Measurements from ENCODE around the gene PLP2.
A peak's percentile ranks its signal among the peaks of the same experiment; 100 is the strongest.

PLP2 gene

DNA sequence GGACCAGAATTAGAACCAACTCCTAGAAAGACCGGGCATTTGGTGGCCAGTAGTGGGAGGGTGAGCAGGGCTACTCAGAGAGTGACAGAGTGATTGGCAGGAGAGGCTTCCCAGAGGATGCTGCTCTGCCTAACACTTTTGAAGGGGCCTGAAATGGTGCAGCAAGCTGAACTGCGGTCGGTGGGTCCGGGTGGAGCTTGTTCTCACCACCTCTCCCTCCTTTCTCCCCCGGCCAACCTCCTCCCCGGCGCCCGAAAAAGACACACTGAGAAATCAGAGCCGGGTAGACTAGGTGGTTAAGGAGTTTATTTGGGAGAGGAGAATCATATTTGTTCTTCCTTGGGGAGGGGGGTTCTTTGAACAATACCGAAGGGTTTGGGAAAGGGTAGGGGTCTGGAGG is 15.8 kb downstream of the PLP2 start:
- DNase-seq = no peak

DNA sequence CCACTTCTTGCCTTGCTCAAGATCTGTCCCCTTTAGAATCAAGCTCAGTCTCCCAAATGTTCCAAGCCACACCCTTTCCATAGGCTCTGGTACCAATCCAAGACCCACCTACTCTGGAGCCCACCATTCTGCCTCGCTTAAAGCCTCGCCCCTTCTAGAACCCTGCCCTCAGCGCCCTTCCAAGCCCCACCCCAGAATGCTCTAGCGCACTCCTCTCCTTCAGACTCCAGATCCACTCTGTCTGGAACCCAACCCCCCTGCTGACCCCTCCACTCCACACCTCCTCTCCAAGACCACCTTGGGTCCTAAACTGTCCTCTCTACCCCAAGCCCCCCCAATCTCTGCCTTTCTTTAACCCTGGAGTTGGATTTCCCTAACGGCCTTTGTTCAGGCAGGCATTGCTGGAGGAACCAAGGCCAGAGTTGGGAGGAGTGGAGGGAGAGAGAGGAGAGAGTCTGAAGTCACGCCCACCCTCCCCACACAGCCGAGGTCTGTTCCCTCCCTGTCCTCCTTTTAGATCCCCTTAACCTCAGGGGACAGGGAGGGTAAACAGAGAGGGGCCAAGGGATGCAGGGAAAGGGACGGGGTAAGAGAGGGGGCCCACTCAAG is 16.9 kb downstream of the PLP2 start:
- DNase-seq = no peak

DNA sequence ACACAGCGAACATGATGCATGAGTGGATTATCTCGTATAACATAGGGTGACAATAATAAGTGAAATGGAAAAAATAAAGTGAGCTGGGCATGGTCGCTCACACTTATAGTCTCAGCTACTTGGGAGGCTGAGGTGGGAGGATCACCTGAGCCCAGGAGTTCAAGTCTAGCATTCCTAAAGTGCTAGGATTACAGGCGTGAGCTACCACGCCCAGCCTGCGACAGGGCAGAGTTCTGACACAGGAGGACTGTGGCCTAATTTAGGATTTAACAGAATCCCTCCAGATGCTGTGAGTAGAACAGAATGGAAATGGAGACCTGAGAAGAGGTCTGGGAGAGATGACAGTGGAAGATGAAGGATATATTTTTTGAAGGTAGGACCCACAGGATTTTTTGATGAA is 17.9 kb downstream of the PLP2 start:
- no peak for DNase-seq

DNA sequence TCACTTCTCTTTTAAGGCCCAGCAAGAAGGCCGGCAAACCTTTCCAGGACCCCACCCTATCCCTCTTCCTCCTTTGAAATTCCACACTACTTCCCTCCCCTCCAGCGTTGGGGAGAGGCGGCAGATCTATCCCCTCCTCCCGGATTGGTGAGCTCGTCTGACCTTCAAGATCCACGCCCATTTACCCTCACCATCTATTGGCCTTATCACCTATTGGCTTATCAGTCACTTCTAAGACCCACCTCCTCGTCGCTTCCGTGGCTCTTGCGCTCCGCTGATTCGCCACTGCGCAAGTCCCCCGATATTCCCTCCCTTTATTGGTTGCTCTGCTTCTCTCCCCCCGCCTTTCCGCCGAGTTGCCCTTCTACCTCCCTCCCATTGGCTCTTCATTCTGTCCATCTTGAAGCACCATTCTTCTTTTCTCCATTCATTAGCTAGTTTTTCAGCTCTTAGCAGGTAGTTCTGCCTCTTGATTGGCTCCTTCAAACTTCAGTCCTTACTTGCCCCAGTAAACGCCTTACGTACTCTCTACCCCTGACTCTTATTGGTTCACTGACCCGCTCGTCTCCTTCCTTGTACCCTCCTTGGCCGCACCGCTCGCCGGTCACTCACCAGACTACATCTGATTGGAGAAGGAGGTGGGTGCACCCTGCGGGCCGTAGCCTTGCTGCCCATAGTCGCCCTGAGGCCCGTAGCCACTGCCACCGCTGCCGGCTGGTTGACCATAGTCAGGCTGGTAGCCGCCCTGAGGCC is 19.3 kb downstream of the PLP2 start:
- no peak for DNase-seq

DNA sequence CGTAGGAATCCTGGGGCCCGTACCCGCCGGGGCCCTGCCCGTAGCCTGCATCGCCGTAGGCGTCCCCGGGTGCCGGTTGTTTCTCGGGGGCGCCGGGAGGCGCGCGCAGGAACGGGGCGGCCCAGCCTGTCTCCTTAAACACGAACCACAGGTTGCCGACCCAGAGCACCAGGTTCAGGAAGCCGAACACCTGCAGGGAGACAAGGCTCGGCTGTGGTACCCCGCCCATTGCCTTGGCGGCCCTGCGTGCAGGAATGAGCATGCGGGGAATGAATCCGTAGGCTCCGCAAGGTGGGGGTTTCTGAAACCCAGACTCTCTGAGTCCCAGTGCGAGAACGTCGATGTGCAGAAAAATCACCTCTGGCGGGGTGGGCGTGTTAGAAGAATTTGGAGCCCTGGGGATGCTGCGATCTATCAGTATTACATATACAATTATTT is 19.9 kb downstream of the PLP2 start:
- DNase-seq = no peak

DNA sequence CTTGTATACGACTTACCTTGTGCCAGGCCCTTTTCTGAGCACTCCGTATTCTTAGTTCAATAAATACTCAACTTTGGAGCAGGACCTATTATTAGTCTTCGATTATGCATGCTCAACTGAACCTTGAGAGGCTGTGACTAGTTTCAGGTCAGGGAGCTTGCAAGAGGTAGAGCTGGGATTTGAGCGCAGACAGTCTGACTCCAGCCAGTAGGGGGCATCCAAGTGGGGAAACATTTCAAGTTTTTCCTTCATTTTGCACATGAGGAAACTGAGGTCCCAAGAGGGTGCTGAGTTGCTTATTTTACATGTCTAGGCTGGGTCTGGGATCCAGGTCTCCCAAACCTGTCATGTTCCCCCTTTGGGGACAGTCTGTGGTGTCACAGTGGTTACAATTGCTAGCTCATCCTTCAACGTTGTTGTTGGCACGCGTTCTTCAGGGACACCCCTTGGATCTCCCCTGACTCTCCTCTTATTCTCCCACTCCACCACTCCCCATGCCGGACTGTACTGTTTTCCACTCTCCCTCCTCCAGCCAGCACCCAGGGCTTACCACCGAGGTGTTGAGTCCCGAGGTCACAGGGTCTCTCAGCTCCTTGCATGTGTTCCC is 21.1 kb downstream of the PLP2 start:
- no peak for DNase-seq

DNA sequence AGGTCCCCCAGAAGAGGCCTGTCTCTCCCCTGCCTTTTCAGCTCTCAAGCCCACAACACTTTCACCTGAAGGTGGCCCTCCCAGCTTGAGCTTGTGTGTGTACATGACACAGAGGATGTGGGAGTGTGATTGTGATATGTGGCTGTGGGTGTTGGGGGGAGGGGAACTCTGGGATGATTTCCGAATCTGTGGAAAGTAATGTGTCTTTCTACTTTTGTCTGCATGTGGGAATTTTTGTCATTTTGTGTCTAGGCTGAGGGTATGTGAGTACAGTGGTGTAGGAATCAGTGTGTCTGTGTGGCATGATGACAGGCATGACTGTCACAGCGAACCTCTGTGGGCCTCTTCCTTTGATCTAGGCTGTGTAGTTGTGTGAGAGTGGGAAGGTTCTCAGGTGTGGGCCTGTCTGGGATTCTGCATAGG is 21.9 kb downstream of the PLP2 start:
- no peak for DNase-seq

DNA sequence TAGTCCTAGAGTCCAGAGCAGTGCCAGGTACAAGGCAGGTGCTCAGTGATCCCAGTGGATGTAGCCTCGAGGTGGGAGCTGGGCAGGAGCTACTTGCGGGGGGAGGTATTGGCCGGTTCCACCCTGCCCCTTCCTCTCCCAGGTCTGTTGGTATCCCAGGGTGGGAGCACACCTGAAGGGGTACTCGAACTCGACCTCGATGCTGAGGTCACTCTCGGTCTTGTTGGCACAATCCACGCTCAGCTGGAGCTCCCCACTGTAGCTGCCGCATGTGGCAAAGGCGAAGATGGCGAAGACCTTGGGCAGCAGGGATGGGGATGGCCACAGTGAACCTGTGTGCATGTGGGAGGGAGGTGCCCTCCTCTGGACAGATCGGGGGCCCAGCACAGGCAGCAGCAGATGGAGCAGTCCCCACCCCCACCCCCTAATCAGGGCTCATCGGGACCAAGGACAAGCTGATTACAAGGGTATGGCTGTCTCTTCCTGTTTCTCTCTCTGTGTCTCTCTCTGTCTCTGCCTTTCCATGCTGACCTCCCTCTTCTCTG is 25.9 kb downstream of the PLP2 start:
- no peak for DNase-seq

DNA sequence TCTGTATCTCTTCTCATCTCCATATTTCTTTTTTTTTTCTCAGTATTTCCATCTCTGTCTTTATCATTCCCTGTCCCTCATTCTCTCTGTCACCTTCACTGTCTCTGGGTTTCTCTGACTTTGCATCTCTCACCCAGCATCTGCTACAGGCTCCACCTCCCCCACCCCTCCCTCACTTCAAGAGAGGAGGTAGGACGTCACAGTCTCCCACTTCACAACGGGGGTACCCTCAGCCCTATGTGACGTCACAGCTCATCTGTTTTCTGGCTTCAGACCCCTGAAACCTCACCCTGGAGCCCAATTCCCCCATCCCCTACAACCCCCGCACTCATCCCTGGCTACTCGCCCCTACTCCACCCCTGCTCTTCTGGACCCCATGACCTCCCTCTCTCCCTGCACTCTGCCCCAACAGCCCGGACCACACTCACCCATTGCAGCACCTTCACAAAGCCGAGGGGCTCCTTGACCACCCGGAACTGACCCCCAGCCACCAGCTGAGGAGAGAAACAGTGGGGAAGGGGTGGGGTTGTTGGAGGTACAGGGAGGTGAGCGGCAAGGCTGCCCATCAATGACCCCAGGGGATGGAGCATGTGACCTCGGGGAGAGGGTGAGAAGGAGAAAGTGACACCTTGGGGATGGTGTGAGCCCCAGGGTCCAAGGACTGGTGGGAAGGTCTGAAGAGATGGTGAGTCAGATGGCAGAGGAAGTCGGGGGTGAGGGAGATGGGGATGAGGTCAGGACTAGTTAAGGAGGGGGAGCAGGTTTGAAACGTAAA is 27.0 kb downstream of the PLP2 start:
- no peak for DNase-seq

DNA sequence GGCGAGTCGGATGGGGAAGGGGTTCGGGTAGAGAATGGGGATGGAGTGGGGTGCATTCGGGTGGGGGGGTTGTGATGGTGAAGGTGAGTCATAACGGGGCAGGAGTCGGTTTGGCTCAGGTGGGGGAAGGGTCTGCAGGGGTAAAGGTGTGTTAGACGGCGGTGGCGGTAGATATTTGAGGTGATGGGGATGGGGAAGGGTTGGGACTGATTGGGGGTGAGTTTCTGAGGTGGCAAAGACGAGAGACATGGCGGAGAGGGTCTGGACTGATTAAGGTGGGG is 27.6 kb downstream of the PLP2 start:
- DNase-seq = no peak

DNA sequence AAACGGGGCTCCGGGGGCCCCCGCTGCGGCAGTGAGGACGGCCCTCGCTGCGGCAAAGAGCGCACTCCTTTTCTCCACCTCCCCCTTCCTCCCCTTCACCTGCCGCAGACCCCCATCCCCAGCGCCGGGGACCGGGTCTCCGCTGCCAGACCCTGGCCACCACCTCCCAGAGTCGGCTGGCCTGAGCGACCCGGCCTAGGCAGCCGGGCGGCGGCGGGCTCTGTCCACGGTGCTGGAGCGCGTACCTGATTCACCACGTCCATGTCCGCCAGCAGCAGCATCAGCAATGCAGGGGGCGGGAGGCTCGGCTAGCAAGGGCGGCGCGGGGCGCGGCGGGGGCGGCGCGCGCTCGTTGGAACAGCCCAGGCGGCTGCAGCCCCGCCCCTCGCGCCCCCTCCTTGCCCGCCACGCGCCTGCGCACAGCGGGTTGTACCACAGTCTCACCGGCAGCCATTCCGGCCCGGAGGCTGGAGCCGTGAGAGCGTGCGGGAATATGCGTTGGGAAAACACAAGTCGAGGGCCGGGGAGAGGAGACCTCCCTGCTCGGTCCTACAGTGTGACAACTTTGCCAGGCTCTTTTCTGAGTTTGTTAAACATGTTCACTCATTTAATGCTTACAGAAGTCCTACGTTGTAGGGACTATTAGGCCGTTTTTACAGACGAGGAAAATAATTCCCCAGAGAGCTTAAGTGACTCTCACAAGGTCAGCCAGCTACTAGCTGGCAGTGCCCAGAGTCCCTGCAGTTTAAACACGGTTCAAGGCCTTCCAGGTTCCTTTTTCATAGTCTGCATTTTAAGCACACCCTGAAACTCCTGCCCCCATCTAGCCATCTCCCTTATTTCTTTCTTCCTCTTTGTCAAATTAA is 28.4 kb downstream of the PLP2 start, which contains the start of gene SYP:
SYP (minus strand) TSS at position 288 of the 866 bp plus-strand sequence; CDS start at position 281, 7 bp downstream.
- peak; percentile 31 for DNase-seq

DNA sequence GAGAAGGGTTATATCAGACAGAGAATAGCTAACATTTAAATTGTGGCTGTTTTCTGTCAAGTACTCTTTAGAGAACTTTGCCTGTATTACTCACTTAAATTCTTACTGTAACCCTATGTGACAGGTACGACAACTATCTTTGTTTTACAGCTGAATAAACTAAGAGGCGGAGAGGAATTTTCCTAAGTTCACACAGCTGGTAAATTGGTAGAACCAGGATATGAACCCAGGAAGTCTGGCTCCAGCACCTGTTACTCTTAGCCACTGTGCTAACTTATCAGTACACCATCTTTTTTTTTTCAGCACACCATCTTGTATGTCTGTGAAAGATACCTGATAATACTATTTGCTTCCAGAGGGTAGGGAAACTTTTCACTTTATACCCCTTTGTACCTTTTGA is 30.3 kb downstream of the PLP2 start:
- no peak for DNase-seq

DNA sequence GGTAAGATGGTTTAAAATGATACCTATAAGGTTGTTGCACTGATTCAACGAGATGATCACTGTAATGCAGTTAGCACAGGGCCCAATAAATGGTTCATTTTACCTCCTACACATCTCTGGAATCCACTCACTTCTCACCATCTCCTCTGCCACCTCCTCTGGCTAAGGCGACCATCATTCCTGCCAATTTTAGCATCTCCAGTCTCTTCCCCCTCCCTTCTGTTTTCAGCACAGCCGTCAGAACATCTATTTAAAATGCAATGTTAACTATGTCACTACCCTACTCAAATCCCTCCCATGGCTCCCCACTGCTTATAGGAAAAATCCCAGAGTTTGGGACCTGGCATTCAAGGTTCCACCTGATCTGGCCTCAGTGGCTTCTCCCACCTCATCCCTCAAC is 31.8 kb downstream of the PLP2 start:
- no peak for DNase-seq

DNA sequence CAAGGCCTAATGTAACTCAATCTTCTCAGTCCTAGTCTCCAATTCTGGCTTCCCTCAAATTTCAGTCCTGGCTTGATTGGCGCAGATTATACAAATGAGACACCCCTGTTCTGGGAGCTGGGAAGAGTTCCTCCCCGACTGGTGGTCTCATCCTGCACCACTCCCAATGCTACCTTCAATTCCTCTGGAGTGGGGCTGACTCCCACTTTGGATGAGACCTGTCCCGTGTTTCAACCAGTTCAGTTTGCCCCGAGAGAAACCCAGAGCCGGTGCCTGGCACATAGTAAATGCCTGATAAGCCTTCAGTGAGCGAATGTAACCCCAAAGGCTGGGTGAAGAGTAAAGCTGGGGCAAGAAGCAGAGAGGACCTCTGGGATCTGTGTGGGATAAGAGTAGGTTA is 32.3 kb downstream of the PLP2 start:
- DNase-seq = no peak

DNA sequence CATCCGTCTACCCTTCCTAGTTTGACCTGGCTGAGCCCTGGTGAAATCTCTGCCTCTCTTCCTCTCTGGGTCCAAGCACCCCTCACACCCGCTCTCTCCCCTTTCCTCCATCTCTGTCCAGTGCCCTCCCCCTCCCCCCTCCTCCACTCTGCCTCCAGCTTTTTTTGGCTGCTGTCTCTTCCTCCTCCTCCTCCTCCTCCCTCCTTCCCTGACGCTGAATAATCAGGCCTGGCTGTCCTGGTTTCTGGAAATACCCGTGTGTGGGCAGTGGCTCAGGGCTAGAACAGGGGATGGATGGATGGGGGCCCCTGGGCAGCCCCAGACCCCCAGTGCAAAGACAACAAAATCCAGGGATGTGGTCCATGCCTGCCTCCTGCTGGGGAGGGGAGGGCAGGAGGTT is 33.0 kb downstream of the PLP2 start:
- DNase-seq = no peak

DNA sequence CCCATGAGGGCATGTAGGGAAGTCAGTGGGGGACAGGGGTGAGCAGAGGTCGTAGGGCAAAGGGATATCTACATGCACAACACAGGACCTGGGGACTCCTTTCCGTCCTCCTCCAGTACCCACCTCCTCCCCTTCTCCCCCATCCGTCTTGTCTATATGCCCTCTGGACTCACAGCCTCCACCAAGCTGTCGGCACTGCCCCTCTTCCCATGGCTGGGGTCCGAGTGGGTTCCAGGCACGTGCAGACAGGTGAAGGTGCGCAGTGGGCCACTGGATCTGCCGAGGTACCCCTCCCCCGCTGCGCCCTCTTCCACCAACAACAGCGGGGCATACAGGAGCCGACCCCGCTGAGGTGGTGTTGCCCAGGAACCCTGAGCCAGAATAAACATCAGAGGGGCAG is 33.7 kb downstream of the PLP2 start:
- no peak for DNase-seq

DNA sequence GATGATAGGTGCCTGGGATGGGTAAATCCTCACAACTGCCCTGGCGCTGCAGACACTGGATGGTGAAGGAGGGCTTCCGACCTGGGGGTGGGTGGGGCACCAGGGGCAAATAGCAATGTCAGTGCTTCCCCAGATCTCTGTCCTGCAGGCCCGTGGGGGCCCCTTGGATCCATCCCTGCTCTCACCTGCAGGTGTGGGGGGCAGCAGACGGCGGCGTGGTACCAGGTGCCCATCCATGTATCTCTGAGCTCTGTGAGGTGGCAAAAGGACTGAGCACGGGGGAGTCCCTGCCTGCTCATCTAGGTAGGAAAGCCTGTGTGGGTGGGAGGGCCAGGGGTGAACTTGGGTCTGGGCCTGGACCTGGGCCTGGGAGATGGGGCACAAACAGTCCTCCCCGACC is 34.8 kb downstream of the PLP2 start:
- no peak for DNase-seq

DNA sequence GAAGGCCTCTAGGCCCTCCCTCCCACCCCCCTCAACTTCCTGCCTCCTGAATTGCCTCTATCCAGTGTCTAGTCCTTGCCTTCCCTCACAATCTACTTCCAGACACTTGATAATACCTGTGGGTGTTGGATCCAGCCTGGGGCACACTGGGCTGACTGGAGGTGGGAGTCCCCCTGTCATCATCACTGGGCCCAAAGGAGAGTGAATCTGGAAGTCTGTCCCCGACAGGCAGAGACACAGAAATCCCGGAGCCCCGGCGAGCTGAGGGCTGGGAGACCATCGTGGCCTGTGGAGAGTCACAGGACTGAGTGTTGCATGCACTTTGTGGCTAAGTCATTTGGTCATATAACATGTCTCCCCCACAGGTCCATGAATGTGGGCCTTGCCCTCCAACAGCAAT is 36.7 kb downstream of the PLP2 start:
- no peak for DNase-seq

DNA sequence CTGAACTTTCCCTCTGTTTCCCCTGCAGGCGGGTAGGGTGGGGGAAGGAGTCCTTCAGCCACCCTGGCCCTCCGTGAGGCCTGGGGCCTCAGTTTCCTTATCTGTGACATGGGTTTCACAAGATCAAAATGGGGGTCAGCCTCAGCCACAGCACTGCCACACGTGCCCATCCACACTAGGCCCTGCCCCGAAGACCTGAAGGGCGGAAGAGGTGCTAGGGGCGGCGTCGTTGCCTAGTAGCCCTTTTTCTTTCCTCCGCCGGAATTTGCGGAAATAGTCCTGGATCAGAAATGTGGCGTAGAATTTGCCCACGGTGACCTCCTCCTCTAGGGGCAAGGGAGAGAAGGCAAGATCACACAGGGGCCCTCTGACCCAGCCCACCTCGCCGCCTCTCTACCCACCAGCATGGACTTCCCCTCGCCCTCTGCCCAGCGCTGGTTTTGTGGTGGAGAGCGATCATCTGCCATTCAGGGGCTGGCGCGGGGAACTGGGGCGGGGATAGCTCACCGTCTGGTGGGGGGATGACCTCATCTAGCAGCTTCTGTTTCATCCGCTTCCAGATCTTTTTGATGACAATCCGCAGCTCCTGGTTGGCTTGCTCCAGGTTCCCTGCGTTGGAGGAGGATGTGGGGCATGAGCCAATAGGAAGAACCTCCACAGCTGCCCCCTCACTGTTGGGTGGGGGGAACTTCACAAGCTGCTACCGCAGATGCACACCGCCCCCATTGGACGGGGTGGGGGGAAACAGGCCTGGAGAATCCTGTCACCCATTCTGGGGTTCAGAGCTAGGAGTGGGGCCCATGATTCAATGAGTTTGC is 37.9 kb downstream of the PLP2 start:
- no peak for DNase-seq

DNA sequence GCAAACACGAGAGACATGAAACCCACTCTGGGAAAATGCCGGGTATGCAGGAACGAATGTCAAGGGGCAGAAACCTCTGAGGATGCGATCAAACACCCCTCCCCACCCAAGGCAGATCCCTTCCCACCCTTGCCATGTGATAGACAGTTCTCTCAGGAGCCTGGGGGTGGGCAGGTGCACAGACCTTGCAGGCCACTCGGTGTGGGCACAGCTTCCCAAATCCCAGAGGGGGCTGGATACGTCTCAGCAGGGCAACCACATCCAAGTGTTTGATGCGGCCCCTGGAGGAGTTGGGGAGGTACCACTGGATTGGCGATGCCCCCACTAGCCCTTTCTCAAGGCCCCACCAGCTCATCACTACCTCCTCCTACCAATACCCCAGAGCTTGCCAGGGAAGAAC is 38.7 kb downstream of the PLP2 start:
- DNase-seq = no peak

DNA sequence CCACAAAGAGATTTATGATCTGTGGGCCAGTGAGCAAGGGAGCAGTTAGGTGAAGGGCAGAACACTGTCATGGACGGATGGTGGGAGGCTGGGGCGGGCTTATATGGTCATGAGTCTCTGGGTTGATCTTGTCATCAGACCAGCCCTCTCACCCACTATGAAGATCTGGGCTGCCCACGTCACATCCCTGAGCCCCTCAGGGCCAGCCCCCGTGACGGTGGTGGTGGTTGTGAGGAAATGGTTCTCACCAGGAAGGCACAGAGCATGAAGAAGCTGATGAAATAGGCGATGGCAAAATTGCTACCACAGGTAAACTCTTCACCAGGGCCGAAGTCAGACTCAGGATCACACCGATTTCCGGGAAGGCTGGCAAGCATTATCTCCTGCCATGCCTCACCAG is 39.4 kb downstream of the PLP2 start:
- no peak for DNase-seq

DNA sequence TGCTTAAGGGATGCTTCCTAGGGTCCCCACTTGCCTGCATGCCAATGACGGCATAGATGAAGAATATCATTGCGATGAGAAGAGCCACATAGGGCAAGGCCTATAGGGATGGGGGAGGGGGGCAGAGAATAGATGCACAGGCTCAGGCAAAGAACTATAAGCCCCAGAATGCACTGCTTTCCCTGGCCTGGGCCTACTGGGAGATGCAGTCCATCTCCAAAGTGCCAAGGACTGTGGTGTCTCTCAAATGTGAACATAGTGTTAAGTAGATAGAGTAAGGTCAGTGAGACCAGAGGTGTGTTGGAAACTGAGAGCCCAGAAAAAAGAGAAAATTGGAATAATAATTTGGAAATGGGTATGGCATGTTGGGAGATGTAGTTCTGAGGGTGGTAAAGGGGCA is 40.5 kb downstream of the PLP2 start:
- no peak for DNase-seq

Measured in cortex of kidney (tissue), 1 donor.